Measurements from ENCODE around the gene GBE1. TPM values are rescaled to one million over a fixed set of nuclear protein-coding genes. Genes with fewer than 3 reads are reported as not detected.

The GBE1 gene
- total RNA-seq, 1 donor from 2014 or later = 34.4 TPM

DNA sequence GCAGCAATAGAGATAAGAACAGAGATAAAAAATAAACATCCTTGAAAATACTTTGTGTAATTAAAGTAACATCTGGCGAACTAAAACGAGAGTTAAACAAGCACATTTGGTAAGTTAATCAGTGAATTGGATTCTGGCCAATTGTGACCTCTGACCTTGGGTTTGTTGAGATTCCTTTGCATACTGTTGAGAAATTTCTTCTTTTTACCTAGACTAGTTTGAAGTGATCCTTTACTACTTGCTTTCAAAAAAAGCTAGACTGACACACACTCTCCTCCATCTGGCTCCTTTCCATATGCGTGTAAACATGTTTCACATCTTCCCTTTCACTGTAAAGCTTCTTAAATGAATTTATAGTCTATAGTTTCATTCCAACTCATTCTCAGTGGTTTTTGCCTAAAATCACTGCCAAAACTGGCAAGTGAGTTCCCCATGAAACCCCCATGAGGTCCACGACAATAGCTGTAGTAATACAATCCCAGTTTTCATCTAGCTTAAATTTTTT is 17.3 kb upstream of the GBE1 start:
- no peak for TF ChIP-seq EZH2phosphoT487 (IDR thresholded peaks at IDR 0.05)
- TF ChIP-seq, protein P1, sequence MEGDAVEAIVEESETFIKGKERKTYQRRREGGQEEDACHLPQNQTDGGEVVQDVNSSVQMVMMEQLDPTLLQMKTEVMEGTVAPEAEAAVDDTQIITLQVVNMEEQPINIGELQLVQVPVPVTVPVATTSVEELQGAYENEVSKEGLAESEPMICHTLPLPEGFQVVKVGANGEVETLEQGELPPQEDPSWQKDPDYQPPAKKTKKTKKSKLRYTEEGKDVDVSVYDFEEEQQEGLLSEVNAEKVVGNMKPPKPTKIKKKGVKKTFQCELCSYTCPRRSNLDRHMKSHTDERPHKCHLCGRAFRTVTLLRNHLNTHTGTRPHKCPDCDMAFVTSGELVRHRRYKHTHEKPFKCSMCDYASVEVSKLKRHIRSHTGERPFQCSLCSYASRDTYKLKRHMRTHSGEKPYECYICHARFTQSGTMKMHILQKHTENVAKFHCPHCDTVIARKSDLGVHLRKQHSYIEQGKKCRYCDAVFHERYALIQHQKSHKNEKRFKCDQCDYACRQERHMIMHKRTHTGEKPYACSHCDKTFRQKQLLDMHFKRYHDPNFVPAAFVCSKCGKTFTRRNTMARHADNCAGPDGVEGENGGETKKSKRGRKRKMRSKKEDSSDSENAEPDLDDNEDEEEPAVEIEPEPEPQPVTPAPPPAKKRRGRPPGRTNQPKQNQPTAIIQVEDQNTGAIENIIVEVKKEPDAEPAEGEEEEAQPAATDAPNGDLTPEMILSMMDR (IDR thresholded peaks at IDR 0.05) = no peak
- TF ChIP-seq EZH2 (IDR thresholded peaks at IDR 0.05) = no peak
- Mint-ChIP-seq H3K36me3 (peaks cover 5% of the 10 kb centered on the region), H3K27ac (no peak overlapping the region), H3K4me1 (no peaks in the 10 kb centered on the region), H3K9me3 (peaks cover 28% of the 10 kb centered on the region), H3K27me3 (ENCODE audit: insufficient read depth, low read depth) (no peaks in the 10 kb centered on the region), H3K4me3 (no peak overlapping the region)
- Histone ChIP-seq H3K9me3 (ENCODE audit: low read depth) (no peaks in the 10 kb centered on the region), H2AFZ (replicated peaks) (no peak overlapping the region), H3K27me3 (no peaks in the 10 kb centered on the region), H3K27ac (no peak overlapping the region), H4K20me1 (ENCODE audit: low read depth) (no peaks in the 10 kb centered on the region), H3K9ac (no peak overlapping the region), H3K36me3 (no peaks in the 10 kb centered on the region), H3F3A (ENCODE audit: low read depth) (no peaks in the 10 kb centered on the region), H3K4me2 (no peak overlapping the region), H3K4me3 (no peak overlapping the region), H3K4me1 (no peaks in the 10 kb centered on the region), H3K79me2 (ENCODE audit: low read depth) (no peaks in the 10 kb centered on the region)
- no peak for DNase-seq (ENCODE audit: low spot score)

DNA sequence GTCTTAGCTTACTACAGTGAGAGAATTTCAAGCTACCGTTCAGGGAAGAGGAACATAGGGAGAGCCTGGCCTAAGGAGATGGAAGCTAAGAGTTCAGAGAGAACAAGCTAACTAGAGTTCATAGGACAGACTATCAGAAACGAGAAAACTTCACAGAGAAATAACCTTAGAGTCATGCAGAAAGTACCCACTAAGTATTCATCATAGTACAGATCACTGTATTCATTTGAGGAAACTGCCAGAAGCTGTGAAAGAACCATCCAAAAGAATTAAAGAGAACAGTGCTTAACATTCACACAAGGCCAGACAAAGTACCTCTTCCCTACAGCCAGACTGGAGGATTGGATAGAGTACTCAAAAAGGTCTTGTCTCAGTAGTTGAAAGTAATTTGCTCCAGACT is 15.2 kb upstream of the GBE1 start:
- Histone ChIP-seq H3K4me1 (no peaks in the 10 kb centered on the region), H3F3A (ENCODE audit: low read depth) (no peaks in the 10 kb centered on the region), H3K27ac (no peak overlapping the region)

DNA sequence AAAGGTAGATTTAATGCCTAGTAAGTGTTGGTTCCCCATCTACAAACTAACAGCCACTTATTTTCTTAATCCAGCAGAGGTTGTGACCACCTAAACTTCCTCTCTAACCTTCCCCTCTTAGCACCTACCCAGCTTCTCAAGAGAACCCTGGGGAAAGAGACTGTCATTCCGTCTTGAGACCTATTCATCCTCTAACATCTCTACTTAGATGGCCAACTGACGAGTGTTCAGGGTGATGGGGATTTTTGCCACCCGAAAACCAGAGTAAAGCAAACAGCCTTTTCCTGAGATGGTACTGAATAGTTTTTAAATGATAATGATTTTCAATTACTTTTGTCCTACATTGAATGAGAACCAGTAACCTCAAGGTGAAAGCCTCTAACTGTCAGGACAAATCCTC is 9.3 kb upstream of the GBE1 start:
- Mint-ChIP-seq H3K27ac (no peak overlapping the region), H3K9me3 (peaks cover 9% of the 10 kb centered on the region)
- H3K79me2 ChIP-seq (ENCODE audit: low read depth) = no peaks in the 10 kb centered on the region

More for the DNA sequence above, 15.2 kb upstream of the GBE1 start:
- no peaks in the 10 kb centered on the region for H3K79me2 ChIP-seq (ENCODE audit: low read depth)
- no peaks in the 10 kb centered on the region for H3K4me1 Mint-ChIP-seq
- no peak overlapping the region for H3K27ac Mint-ChIP-seq
- no peak overlapping the region for H3K4me3 ChIP-seq
- peaks cover 2% of the 10 kb centered on the region for H3K27me3 Mint-ChIP-seq (ENCODE audit: insufficient read depth, low read depth)
- H3K27me3 ChIP-seq = no peaks in the 10 kb centered on the region
- no peaks in the 10 kb centered on the region for H3K9me3 ChIP-seq (ENCODE audit: low read depth)
- H2AFZ ChIP-seq (replicated peaks) = peak overlapping the region; percentile 56
- H3K36me3 ChIP-seq = no peaks in the 10 kb centered on the region
- no peak for TF ChIP-seq EZH2 (IDR thresholded peaks at IDR 0.05)
- TF ChIP-seq, protein P1 (IDR thresholded peaks at IDR 0.05) = no peak
- TF ChIP-seq EZH2phosphoT487 (IDR thresholded peaks at IDR 0.05) = no peak
- H3K36me3 Mint-ChIP-seq = peaks cover 5% of the 10 kb centered on the region
- DNase-seq (ENCODE audit: low spot score) = no peak
- H3K9me3 Mint-ChIP-seq = peaks cover 17% of the 10 kb centered on the region
- no peak overlapping the region for H3K4me3 Mint-ChIP-seq
- H4K20me1 ChIP-seq (ENCODE audit: low read depth) = no peaks in the 10 kb centered on the region
- H3K9ac ChIP-seq = no peak overlapping the region
- H3K4me2 ChIP-seq = no peak overlapping the region

More for the DNA sequence above, 9.3 kb upstream of the GBE1 start:
- Mint-ChIP-seq H3K4me3 (no peak overlapping the region), H3K36me3 (no peaks in the 10 kb centered on the region), H3K27me3 (ENCODE audit: insufficient read depth, low read depth) (peaks cover 8% of the 10 kb centered on the region), H3K4me1 (peaks cover 4% of the 10 kb centered on the region)
- Histone ChIP-seq H4K20me1 (ENCODE audit: low read depth) (no peaks in the 10 kb centered on the region), H3K27ac (no peak overlapping the region), H3K27me3 (no peaks in the 10 kb centered on the region), H2AFZ (replicated peaks) (no peak overlapping the region), H3K4me1 (no peaks in the 10 kb centered on the region), H3K4me2 (no peak overlapping the region), H3F3A (ENCODE audit: low read depth) (no peaks in the 10 kb centered on the region), H3K36me3 (no peaks in the 10 kb centered on the region), H3K9ac (no peak overlapping the region), H3K4me3 (no peak overlapping the region), H3K9me3 (ENCODE audit: low read depth) (no peaks in the 10 kb centered on the region)
- TF ChIP-seq EZH2phosphoT487 (IDR thresholded peaks at IDR 0.05) (no peak), EZH2 (IDR thresholded peaks at IDR 0.05) (no peak)
- TF ChIP-seq, protein P1 (IDR thresholded peaks at IDR 0.05) = no peak
- DNase-seq (ENCODE audit: low spot score) = no peak

Measured in neural progenitor cell (in vitro differentiated cells).